ENCODE results near the gene GRK4. TPM values are rescaled to one million over a fixed set of nuclear protein-coding genes. Genes with fewer than 3 reads are reported as not detected.

Gene GRK4
- polyA plus RNA-seq, 1 of the 3 experiments (the other 2 are of a cell fraction) = 2.7 TPM

DNA sequence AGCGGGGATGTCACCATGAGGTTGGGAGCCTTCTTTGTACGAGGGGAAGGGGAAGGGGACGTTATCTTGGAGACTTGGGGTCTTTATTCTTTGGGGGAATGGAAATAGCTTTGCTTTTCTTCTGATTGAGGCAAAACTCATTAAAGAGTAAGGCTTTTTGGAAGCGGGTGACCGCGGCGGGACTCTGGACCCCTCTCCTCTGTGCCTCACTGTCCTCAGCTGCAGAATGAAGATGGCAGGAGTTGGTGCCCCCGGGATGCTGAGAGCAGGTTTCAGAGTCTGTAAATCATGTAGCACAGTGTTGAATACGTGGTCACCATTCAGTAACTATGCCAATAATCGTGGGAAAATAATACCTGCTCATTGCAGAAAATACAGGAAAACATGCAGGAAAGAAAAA, 78.9 kb downstream of the GRK4 start (continued):
- no peak for TF ChIP-seq NFIC (IDR thresholded peaks at IDR 0.05; ENCODE audit: borderline replicate concordance)
- TF ChIP-seq RAD21 (IDR thresholded peaks at IDR 0.05; ENCODE audit: low read length) = no peak

DNA sequence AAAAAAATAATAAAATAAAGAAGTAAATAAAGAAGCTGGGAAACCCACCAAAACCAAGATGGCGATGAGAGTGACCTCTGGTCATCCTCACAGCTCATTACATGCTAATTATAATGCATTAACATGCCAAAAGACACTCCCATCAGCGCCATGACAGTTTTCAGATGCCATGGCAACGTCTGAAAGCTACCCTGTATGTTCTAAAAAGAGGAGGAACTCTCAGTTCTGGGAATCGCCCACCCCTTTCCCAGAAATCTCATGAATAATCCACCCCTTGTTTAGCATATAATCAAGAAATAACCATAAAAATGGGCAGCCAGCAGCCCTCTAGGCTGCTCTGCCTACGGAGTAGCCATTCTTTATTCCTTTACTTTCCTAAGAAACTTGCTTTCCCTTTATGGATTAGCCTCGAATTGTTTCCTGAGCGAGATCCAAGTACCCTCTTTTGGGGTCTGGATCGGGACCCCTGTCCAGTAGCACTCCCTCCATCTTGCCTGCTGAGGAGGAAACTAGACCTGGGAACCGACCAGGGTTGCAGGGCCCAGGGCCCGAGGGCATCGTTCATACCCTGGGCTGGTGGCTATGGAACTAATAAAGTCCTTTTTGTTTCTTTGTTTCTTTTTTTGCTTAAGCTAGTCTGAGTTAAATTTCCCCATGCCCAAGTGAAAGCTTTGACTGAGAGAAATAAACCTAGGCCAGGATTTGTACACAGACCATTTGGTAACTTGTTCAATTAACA, 80.1 kb downstream of the GRK4 start:
- CTCF ChIA-PET = interaction anchor here (0.7 to 7.7 kb wide), 4 partner anchors 11 to 66 kb away, joined by 3 to 73 read pairs (median 12); no protein-coding TSS in a partner anchor
- TF ChIP-seq TAF1 (IDR thresholded peaks at IDR 0.05; ENCODE audit: borderline replicate concordance, low read depth, low read length) (no peak), RFX5 (IDR thresholded peaks at IDR 0.05; ENCODE audit: low read length) (no peak), NRF1 (IDR thresholded peaks at IDR 0.05; ENCODE audit: low read depth, low read length) (no peak), RAD21 (IDR thresholded peaks at IDR 0.05; ENCODE audit: low read length) (no peak), RCOR1 (IDR thresholded peaks at IDR 0.05; ENCODE audit: low read length) (no peak), POLR2AphosphoS5 (IDR thresholded peaks at IDR 0.05; ENCODE audit: low read depth, low read length) (no peak), JUND (IDR thresholded peaks at IDR 0.05) (no peak), FOXJ3 (CRISPR knock-in tag; IDR thresholded peaks at IDR 0.05) (no peak), YY1 (IDR thresholded peaks at IDR 0.05; ENCODE audit: low read depth) (no peak), GATA2 (CRISPR knock-in tag; IDR thresholded peaks at IDR 0.05) (no peak), EZH2phosphoT487 (IDR thresholded peaks at IDR 0.05; ENCODE audit: borderline replicate concordance, low read depth) (no peak), FOXM1 (IDR thresholded peaks at IDR 0.05; ENCODE audit: low read depth) (no peak), TEAD4 (IDR thresholded peaks at IDR 0.05; ENCODE audit: borderline replicate concordance, insufficient read depth) (no peak), CHD2 (IDR thresholded peaks at IDR 0.05; ENCODE audit: low read length, partially characterized antibody) (no peak), SIN3A (IDR thresholded peaks at IDR 0.05; ENCODE audit: borderline replicate concordance, low read depth, low read length) (no peak)
- TF ChIP-seq, protein P1, sequence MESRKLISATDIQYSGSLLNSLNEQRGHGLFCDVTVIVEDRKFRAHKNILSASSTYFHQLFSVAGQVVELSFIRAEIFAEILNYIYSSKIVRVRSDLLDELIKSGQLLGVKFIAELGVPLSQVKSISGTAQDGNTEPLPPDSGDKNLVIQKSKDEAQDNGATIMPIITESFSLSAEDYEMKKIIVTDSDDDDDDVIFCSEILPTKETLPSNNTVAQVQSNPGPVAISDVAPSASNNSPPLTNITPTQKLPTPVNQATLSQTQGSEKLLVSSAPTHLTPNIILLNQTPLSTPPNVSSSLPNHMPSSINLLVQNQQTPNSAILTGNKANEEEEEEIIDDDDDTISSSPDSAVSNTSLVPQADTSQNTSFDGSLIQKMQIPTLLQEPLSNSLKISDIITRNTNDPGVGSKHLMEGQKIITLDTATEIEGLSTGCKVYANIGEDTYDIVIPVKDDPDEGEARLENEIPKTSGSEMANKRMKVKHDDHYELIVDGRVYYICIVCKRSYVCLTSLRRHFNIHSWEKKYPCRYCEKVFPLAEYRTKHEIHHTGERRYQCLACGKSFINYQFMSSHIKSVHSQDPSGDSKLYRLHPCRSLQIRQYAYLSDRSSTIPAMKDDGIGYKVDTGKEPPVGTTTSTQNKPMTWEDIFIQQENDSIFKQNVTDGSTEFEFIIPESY (IDR thresholded peaks at IDR 0.05; ENCODE audit: borderline replicate concordance, low read depth) = no peak
- TF ChIP-seq, protein P2, sequence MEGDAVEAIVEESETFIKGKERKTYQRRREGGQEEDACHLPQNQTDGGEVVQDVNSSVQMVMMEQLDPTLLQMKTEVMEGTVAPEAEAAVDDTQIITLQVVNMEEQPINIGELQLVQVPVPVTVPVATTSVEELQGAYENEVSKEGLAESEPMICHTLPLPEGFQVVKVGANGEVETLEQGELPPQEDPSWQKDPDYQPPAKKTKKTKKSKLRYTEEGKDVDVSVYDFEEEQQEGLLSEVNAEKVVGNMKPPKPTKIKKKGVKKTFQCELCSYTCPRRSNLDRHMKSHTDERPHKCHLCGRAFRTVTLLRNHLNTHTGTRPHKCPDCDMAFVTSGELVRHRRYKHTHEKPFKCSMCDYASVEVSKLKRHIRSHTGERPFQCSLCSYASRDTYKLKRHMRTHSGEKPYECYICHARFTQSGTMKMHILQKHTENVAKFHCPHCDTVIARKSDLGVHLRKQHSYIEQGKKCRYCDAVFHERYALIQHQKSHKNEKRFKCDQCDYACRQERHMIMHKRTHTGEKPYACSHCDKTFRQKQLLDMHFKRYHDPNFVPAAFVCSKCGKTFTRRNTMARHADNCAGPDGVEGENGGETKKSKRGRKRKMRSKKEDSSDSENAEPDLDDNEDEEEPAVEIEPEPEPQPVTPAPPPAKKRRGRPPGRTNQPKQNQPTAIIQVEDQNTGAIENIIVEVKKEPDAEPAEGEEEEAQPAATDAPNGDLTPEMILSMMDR (IDR thresholded peaks at IDR 0.05) = no peak

More for the DNA sequence above, 80.1 kb downstream of the GRK4 start:
- Histone ChIP-seq H3K4me3 (ENCODE audit: low read depth in 2 of 2, low read length in 1 of 2) (no peak overlapping the region), H3K79me2 (ENCODE audit: insufficient read depth) (no peaks in the 10 kb centered on the region), H3K36me3 (replicated peaks in 1 of 2; ENCODE audit: control insufficient read depth in 1 of 2, insufficient read depth in 2 of 2, low read length in 1 of 2) (no peaks in the 10 kb centered on the region), H2AFZ (ENCODE audit: low read depth) (no peak overlapping the region), H3K9ac (no peak overlapping the region), H3K9me3 (no peaks in the 10 kb centered on the region), H3K27me3 (ENCODE audit: insufficient read depth) (no peaks in the 10 kb centered on the region), H3K27ac (ENCODE audit: low read depth in 2 of 2, low read length in 1 of 2) (no peak overlapping the region), H3K4me1 (ENCODE audit: control insufficient read depth in 1 of 2, insufficient read depth in 2 of 2, low read depth in 1 of 2, low read length in 1 of 2) (peaks cover 0 to 3% of the 10 kb centered on the region in 2 experiments; a peak in 1 of 4 replicates), H3K4me2 (no peak overlapping the region), H4K20me1 (ENCODE audit: insufficient read depth) (no peaks in the 10 kb centered on the region), H3F3A (replicated peaks; ENCODE audit: insufficient read depth) (no peaks in the 10 kb centered on the region), H3K9me2 (no peaks in the 10 kb centered on the region)
- POLR2A ChIA-PET = no interaction called here
- 63% methylated on average over 11 of the region's 11 CpGs for WGBS (ENCODE audit: low lambda C conversion rate)
- no peak for DNase-seq
